Astrocyte (in vitro differentiated cells and primary cell): ENCODE data around the gene GNAQ. TPM values are rescaled to one million over a fixed set of nuclear protein-coding genes. Genes with fewer than 3 reads are reported as not detected.

Experiments
- DNase-seq: peaks from one replicate; pipeline ENCODE4 v3.0.0-alpha.2; 2010; ENCODE audit warnings: low read depth
- FAIRE-seq: peaks from 2 replicates; lab custom pipeline; 2011; peaks lifted over from hg19 to GRCh38; lab: Jason Lieb, UNC
- H2AFZ ChIP-seq: 2 replicates; pipeline ENCODE4 v1.6.0; 2012; ENCODE audit warnings: low read depth, low read length, inconsistent platforms
- H3K27ac ChIP-seq: 2 replicates; pipeline ENCODE4 v1.5.1; 2011; ENCODE audit warnings: low read depth, low read length, inconsistent platforms
- H3K27me3 ChIP-seq: 2 replicates; pipeline ENCODE4 v1.6.0; 2011; ENCODE audit warnings: low read length, inconsistent platforms; ENCODE audit not compliant: insufficient read depth
- H3K36me3 ChIP-seq: 2 replicates; pipeline ENCODE4 v1.5.1; 2011; ENCODE audit warnings: low read length, inconsistent platforms; ENCODE audit not compliant: insufficient read depth
- H3K4me1 ChIP-seq: 2 replicates; pipeline ENCODE4 v1.5.1; 2011; ENCODE audit warnings: low read length, inconsistent platforms; ENCODE audit not compliant: insufficient read depth
- H3K4me2 ChIP-seq: 2 replicates; pipeline ENCODE4 v1.6.0; 2012; ENCODE audit warnings: low read length, inconsistent platforms
- H3K4me3 ChIP-seq: 2 replicates; pipeline ENCODE4 v1.5.1; 2011; ENCODE audit warnings: low read depth, mild to moderate bottlenecking, low read length, inconsistent platforms; ENCODE audit not compliant: insufficient read depth
- H3K79me2 ChIP-seq: 2 replicates; pipeline ENCODE4 v1.6.0; 2012; ENCODE audit warnings: mild to moderate bottlenecking, low read length, inconsistent platforms; ENCODE audit not compliant: insufficient read depth
- H3K9ac ChIP-seq: 2 replicates; pipeline ENCODE4 v1.6.0; 2012; ENCODE audit warnings: mild to moderate bottlenecking, low read length, inconsistent platforms
- H3K9me3 ChIP-seq: 2 replicates; pipeline ENCODE4 v1.5.1; 2012; ENCODE audit warnings: low read depth, mild to moderate bottlenecking, low read length, inconsistent platforms; ENCODE audit not compliant: insufficient read depth
- H4K20me1 ChIP-seq: 2 replicates; pipeline ENCODE4 v1.6.0; 2012; ENCODE audit warnings: low read length, inconsistent platforms; ENCODE audit not compliant: insufficient read depth
- H3K27ac Mint-ChIP-seq: one replicate; pipeline ENCODE4 v1.8.0; 2021; ENCODE audit warnings: mild to moderate bottlenecking, mixed read lengths; ENCODE audit not compliant: unreplicated experiment
- H3K27me3 Mint-ChIP-seq: one replicate; pipeline ENCODE4 v1.8.0; 2021; ENCODE audit warnings: low read depth, mixed read lengths; ENCODE audit not compliant: unreplicated experiment
- H3K36me3 Mint-ChIP-seq: one replicate; pipeline ENCODE4 v1.8.0; 2021; ENCODE audit warnings: low read depth, mixed read lengths; ENCODE audit not compliant: unreplicated experiment
- H3K4me1 Mint-ChIP-seq: one replicate; pipeline ENCODE4 v1.8.0; 2021; ENCODE audit warnings: low read depth, mixed read lengths; ENCODE audit not compliant: unreplicated experiment
- H3K4me3 Mint-ChIP-seq: one replicate; pipeline ENCODE4 v1.8.0; 2021; ENCODE audit warnings: mild to moderate bottlenecking, moderate library complexity, mixed read lengths; ENCODE audit not compliant: unreplicated experiment
- H3K9me3 Mint-ChIP-seq: one replicate; pipeline ENCODE4 v1.8.0; 2021; ENCODE audit warnings: mild to moderate bottlenecking, mixed read lengths; ENCODE audit not compliant: unreplicated experiment
- EZH2 ChIP-seq: IDR thresholded peaks from 2 replicates; pipeline ENCODE4 v1.6.1; 2012; ENCODE audit warnings: mild to moderate bottlenecking, low read length, inconsistent platforms; ENCODE audit not compliant: insufficient read depth
- total RNA-seq: library from RNA; stranded (reverse); gene quantifications from 2 replicates; pipeline ENCODE4 v1.2.1, GENCODE V29; 2021
- TF ChIP-seq, protein P1 (sequence below): IDR thresholded peaks from 2 replicates; pipeline ENCODE4 v1.5.1; 2011; ENCODE audit warnings: low read depth, mild to moderate bottlenecking, inconsistent platforms, low read length, moderate library complexity; ENCODE audit not compliant: insufficient read depth

GNAQ gene
- total RNA-seq, 1 donor from 2014 or later, result 74.9 TPM

- no peak for FAIRE-seq
- no peaks in the 10 kb centered on the region for H3K27me3 ChIP-seq
Measured at GRCh38 chr9:77896269-77896937, 135.2 kb downstream of the GNAQ start.

DNA sequence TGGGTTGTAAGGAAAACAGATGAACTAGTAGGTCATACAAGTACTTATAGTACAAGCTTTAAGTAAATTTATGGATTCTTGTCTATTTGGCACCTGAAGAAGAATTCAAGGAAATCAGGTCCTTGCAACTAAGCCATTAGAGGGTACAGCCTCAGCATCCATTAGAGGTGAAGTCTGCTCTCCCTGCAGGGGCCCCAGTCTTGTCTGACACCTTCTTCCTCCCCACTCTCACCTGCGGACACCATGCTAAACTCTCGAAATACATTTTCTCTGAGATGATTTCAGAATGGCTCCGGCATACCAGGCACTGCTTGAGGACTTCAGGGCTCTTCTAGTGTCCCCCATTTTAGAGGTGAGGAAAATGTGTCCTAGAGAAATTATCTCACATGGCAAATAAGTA lies 137.9 kb downstream of the GNAQ start:
- no peaks in the 10 kb centered on the region for H3K9me3 ChIP-seq
- no peaks in the 10 kb centered on the region for H3K27me3 ChIP-seq
- H3K36me3 ChIP-seq, result no peaks in the 10 kb centered on the region
- H3K4me3 ChIP-seq, result no peak overlapping the region
- H3K9ac ChIP-seq, result no peak overlapping the region
- peaks cover 6% of the 10 kb centered on the region for H3K36me3 Mint-ChIP-seq
- no peak overlapping the region for H2AFZ ChIP-seq
- H3K4me1 ChIP-seq, result no peaks in the 10 kb centered on the region
- H3K4me2 ChIP-seq, result no peak overlapping the region
- H3K27ac Mint-ChIP-seq, result no peak overlapping the region
- H3K27ac ChIP-seq, result no peak overlapping the region
- H3K27me3 Mint-ChIP-seq, result no peaks in the 10 kb centered on the region
- peaks cover 14% of the 10 kb centered on the region for H3K79me2 ChIP-seq
- TF ChIP-seq, protein P1, sequence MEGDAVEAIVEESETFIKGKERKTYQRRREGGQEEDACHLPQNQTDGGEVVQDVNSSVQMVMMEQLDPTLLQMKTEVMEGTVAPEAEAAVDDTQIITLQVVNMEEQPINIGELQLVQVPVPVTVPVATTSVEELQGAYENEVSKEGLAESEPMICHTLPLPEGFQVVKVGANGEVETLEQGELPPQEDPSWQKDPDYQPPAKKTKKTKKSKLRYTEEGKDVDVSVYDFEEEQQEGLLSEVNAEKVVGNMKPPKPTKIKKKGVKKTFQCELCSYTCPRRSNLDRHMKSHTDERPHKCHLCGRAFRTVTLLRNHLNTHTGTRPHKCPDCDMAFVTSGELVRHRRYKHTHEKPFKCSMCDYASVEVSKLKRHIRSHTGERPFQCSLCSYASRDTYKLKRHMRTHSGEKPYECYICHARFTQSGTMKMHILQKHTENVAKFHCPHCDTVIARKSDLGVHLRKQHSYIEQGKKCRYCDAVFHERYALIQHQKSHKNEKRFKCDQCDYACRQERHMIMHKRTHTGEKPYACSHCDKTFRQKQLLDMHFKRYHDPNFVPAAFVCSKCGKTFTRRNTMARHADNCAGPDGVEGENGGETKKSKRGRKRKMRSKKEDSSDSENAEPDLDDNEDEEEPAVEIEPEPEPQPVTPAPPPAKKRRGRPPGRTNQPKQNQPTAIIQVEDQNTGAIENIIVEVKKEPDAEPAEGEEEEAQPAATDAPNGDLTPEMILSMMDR, result no peak
- no peak for TF ChIP-seq EZH2
- H4K20me1 ChIP-seq, result peaks cover 25% of the 10 kb centered on the region
- peaks cover 2% of the 10 kb centered on the region for H3K4me1 Mint-ChIP-seq
- H3K4me3 Mint-ChIP-seq, result no peak overlapping the region
- DNase-seq (no peak), FAIRE-seq (no peak)
- H3K9me3 Mint-ChIP-seq, result no peaks in the 10 kb centered on the region

More at GRCh38 chr9:77896269-77896937, 135.2 kb downstream of the GNAQ start:
- peaks cover 10% of the 10 kb centered on the region for H3K4me1 ChIP-seq
- Mint-ChIP-seq H3K27ac (no peak overlapping the region), H3K36me3 (peaks cover 6% of the 10 kb centered on the region), H3K9me3 (no peaks in the 10 kb centered on the region), H3K4me3 (no peak overlapping the region), H3K4me1 (peaks cover 25% of the 10 kb centered on the region), H3K27me3 (no peaks in the 10 kb centered on the region)
- no peaks in the 10 kb centered on the region for H3K36me3 ChIP-seq
- no peak overlapping the region for H3K9ac ChIP-seq
- H3K4me3 ChIP-seq, result no peak overlapping the region
- H4K20me1 ChIP-seq, result peaks cover 49% of the 10 kb centered on the region
- no peak for DNase-seq
- TF ChIP-seq EZH2, result no peak
- TF ChIP-seq, protein P1, result no peak
- no peak overlapping the region for H2AFZ ChIP-seq
- no peak overlapping the region for H3K27ac ChIP-seq
- H3K4me2 ChIP-seq, result no peak overlapping the region
- H3K9me3 ChIP-seq, result no peaks in the 10 kb centered on the region
- peaks cover 14% of the 10 kb centered on the region for H3K79me2 ChIP-seq

GRCh38 chr9:77892955-77893514 lies 138.6 kb downstream of the GNAQ start:
- H3K4me3 Mint-ChIP-seq, result no peak overlapping the region
- no peak for FAIRE-seq
- no peak for TF ChIP-seq EZH2
- TF ChIP-seq, protein P1, result no peak
- H3K4me1 Mint-ChIP-seq, result peaks cover 2% of the 10 kb centered on the region
- Histone ChIP-seq H4K20me1 (peaks cover 23% of the 10 kb centered on the region), H3K79me2 (peaks cover 10% of the 10 kb centered on the region), H3K4me2 (no peak overlapping the region), H3K27ac (no peak overlapping the region), H3K4me3 (no peak overlapping the region), H3K27me3 (no peaks in the 10 kb centered on the region), H3K9ac (no peak overlapping the region), H3K9me3 (no peaks in the 10 kb centered on the region), H3K36me3 (no peaks in the 10 kb centered on the region), H2AFZ (no peak overlapping the region), H3K4me1 (no peaks in the 10 kb centered on the region)
- no peak for DNase-seq
- H3K27ac Mint-ChIP-seq, result no peak overlapping the region
- peaks cover 6% of the 10 kb centered on the region for H3K36me3 Mint-ChIP-seq
- H3K27me3 Mint-ChIP-seq, result no peaks in the 10 kb centered on the region
- H3K9me3 Mint-ChIP-seq, result no peaks in the 10 kb centered on the region
